Measurements from ENCODE around the gene SIRT2. TPM values are rescaled to one million over a fixed set of nuclear protein-coding genes. Genes with fewer than 3 reads are reported as not detected.
A peak's percentile ranks its signal among the peaks of the same experiment; 100 is the strongest.

The SIRT2 gene
- total RNA-seq, 4 donors from 2014 or later: 90.4 to 100 (median 96.2) TPM

GRCh38 chr19:38840583-38840968, 58.8 kb downstream of the SIRT2 start:
- TF ChIP-seq POLR2AphosphoS5 (IDR thresholded peaks at IDR 0.05): no peak
- TF ChIP-seq, protein P1, sequence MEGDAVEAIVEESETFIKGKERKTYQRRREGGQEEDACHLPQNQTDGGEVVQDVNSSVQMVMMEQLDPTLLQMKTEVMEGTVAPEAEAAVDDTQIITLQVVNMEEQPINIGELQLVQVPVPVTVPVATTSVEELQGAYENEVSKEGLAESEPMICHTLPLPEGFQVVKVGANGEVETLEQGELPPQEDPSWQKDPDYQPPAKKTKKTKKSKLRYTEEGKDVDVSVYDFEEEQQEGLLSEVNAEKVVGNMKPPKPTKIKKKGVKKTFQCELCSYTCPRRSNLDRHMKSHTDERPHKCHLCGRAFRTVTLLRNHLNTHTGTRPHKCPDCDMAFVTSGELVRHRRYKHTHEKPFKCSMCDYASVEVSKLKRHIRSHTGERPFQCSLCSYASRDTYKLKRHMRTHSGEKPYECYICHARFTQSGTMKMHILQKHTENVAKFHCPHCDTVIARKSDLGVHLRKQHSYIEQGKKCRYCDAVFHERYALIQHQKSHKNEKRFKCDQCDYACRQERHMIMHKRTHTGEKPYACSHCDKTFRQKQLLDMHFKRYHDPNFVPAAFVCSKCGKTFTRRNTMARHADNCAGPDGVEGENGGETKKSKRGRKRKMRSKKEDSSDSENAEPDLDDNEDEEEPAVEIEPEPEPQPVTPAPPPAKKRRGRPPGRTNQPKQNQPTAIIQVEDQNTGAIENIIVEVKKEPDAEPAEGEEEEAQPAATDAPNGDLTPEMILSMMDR (IDR thresholded peaks at IDR 0.05): no peak
- TF ChIP-seq POLR2A (IDR thresholded peaks at IDR 0.05): no peak
- no peak for TF ChIP-seq EP300 (IDR thresholded peaks at IDR 0.05)
- Histone ChIP-seq H3K27me3 (no peaks in the 10 kb centered on the region), H3K36me3 (peaks cover 96% of the 10 kb centered on the region), H3K27ac (peak overlapping the region; percentile 88), H3K4me1 (peaks cover 69% of the 10 kb centered on the region), H3K4me3 (no peak overlapping the region), H3K9me3 (no peaks in the 10 kb centered on the region)
- DNase-seq (ENCODE audit: low spot score in 2 of 2): no peak
- 93% methylated on average over 1 of the region's 5 CpGs for WGBS

DNA sequence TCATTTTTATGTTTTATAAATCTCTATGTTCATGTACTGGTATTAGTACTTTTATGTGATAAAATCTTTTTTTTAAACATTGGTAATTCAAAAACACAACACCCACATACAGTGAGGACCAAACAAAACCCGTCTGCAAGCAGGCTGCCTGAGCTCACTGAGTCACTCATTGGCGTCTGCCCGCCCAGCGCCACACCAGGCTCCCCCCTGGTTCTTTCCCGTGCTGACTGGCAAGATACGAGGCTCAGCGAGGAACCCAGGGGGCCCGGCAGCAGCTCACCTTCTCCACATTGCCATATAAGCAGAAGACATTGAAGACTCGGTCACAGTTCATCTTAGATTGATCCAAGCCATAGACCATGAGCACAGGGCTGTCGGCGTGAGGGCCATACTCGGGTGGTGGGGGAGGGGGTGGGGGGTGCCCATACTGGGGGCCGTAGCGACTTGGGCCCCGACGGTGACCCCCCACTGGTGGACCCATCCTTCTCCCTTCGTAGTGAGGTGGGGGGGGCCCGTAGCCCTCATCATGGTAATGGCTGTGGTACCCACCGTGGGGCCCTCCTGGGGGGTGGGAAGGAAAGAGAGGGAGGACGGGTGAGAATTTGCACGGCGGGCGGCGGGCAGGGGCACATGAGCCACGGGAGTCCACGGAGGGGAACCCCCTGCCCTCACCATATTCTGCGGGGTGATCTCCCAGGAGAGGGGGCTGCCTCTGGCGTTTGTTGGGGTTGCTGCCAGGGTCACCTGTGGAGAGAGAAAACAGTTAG, 59.4 kb downstream of the SIRT2 start:
- H3K4me3 ChIP-seq: no peak overlapping the region
- no peaks in the 10 kb centered on the region for H3K27me3 ChIP-seq
- H3K9me3 ChIP-seq: no peaks in the 10 kb centered on the region
- H3K36me3 ChIP-seq: peaks cover 90% of the 10 kb centered on the region
- H3K27ac ChIP-seq: peak overlapping the region; percentile 88
- TF ChIP-seq EP300 (IDR thresholded peaks at IDR 0.05) (no peak), POLR2AphosphoS5 (IDR thresholded peaks at IDR 0.05) (no peak), POLR2A (IDR thresholded peaks at IDR 0.05) (no peak)
- TF ChIP-seq, protein P1 (IDR thresholded peaks at IDR 0.05): no peak
- H3K4me1 ChIP-seq: peaks cover 69% of the 10 kb centered on the region
- no peak for DNase-seq (ENCODE audit: low spot score in 2 of 2)
- WGBS: 72% methylated on average over 27 of the region's 28 CpGs

DNA sequence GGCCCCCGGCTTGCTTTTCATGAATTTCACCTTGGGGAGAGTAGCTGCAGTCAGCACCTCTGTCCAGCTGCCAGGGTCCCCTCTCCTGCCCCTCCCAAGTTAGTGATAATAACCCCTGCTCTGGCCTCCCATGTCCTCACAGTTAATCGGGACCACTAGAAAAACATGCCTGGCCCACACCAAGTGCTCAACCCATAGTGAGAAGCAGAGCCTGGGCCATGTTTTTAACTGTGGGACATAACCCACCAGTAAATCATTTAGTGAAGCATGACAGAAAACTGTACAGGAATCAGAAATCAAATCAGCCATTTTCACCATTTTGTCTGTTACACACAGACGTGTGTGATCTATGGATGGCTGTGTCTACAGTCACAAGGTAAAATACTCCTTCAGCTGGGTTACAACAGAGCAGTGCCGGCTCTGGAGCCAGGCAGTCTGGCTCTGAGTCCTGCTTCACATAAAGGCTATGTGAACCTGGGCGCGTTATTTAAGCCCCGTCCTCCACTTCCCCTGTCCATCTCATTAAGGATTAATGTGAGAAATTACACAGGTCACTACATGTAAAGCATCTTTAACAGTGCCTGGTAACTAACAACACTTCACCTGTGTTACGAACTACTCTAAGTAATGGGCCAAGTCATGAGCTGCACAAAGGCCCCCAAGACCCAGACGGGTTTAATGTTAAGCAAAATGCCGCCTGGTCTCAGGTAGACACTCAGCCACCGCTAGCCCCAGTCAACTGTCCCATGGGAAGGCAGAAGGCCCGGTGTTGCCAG, 60.2 kb downstream of the SIRT2 start:
- Histone ChIP-seq H3K4me3 (no peak overlapping the region), H3K27ac (peak overlapping the region; percentile 88), H3K9me3 (no peaks in the 10 kb centered on the region), H3K4me1 (peaks cover 71% of the 10 kb centered on the region), H3K27me3 (no peaks in the 10 kb centered on the region), H3K36me3 (peaks cover 82% of the 10 kb centered on the region)
- WGBS: 72% methylated on average over 12 of the region's 12 CpGs
- no peak for TF ChIP-seq POLR2A (IDR thresholded peaks at IDR 0.05)
- DNase-seq (ENCODE audit: low spot score in 2 of 2): no peak

- Histone ChIP-seq H3K4me1 (peaks cover 68% of the 10 kb centered on the region), H3K27ac (peak overlapping the region; percentile 88), H3K4me3 (no peak overlapping the region), H3K27me3 (no peaks in the 10 kb centered on the region), H3K36me3 (peaks cover 74% of the 10 kb centered on the region), H3K9me3 (no peaks in the 10 kb centered on the region)
- no peak for DNase-seq (ENCODE audit: low spot score in 2 of 2)
- TF ChIP-seq, protein P1 (IDR thresholded peaks at IDR 0.05): peak in 1 of 2 donors; percentile 13
- TF ChIP-seq EP300 (IDR thresholded peaks at IDR 0.05) (no peak), POLR2AphosphoS5 (IDR thresholded peaks at IDR 0.05) (peak in 2 of 3 donors; percentile 41 to 53)
- WGBS: 55% methylated on average over 13 of the region's 19 CpGs
Measured at GRCh38 chr19:38838208-38838985, 61.0 kb downstream of the SIRT2 start.

- Histone ChIP-seq H3K4me1 (peaks cover 71% of the 10 kb centered on the region), H3K36me3 (peaks cover 67% of the 10 kb centered on the region), H3K4me3 (no peak overlapping the region), H3K27me3 (no peaks in the 10 kb centered on the region), H3K9me3 (no peaks in the 10 kb centered on the region), H3K27ac (peak overlapping the region; percentile 88)
- TF ChIP-seq POLR2AphosphoS5 (IDR thresholded peaks at IDR 0.05): no peak
- no peak for TF ChIP-seq EP300 (IDR thresholded peaks at IDR 0.05)
- TF ChIP-seq POLR2A (IDR thresholded peaks at IDR 0.05): no peak
- TF ChIP-seq, protein P1 (IDR thresholded peaks at IDR 0.05): no peak
- WGBS: 65% methylated on average over 7 of the region's 7 CpGs
- no peak for DNase-seq (ENCODE audit: low spot score in 2 of 2)
Measured at GRCh38 chr19:38837656-38838121, 61.7 kb downstream of the SIRT2 start.
